ENCODE results near the gene FHIT.
A peak's percentile ranks its signal among the peaks of the same experiment; 100 is the strongest.

FHIT gene

GRCh38 chr3:59877263-59878037, 1373.8 kb downstream of the FHIT start:
- DNase-seq (ENCODE audit: low spot score), result no peak

DNA sequence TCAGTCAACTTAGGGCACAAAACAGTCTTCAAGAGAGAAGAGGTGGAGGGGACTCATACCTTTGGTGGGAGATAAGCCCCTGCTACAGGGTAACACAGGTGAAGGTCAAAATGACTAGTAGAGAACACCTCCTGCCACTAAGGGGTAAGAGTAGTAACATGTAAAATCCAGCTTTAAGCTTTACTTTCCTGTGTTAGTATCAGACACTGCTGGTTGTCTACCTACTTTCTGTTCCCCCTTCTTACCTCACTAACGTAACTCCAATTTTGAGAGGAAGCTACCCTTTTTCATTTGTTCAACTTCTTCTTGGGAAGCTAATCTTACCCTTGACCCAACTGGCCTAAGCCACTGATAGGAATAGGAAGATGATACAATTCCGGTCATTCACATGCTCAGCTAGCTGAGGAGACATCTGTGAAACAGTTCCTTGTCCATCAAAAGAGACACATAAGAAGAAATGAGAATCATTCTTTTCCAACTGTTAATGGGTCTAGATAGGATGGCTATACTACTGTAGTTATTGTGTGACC, 1374.7 kb downstream of the FHIT start:
- DNase-seq (ENCODE audit: low spot score), result no peak

DNA sequence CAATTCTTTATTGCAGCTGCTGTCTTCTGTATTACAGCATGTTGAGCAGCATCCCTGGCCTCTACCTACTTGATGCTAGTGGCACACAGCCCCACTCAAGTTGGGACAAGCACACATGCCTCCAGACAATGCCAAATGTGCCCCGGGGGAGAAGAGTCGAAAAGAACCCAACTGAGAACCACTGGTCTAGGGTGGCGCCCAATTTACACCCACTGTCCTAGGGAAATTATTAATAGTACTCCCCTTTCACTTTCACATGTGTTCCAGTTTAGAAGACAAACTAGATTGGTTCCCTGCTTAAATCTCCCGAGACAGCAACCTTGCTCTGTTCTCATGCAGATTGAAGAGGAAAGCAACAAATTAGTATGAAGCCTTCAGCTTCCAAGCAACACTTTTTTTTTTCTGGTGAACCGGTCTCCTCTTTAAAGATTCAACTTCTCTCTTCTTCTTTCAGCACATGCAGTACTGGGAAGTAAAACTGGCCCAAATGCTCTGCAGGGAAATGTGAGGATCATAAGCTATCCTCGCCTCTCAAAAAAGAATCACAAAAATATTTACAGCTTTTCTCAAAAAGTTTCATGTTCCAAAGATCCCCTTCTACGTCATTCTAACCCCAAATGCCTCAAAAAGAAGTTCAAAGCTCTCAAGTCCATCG, 1377.5 kb downstream of the FHIT start:
- DNase-seq (ENCODE audit: low spot score), result no peak

- no peak for DNase-seq (ENCODE audit: low spot score)
Measured at GRCh38 chr3:59872128-59872527, 1379.1 kb downstream of the FHIT start.

GRCh38 chr3:59867185-59868002, 1383.9 kb downstream of the FHIT start:
- no peak for DNase-seq (ENCODE audit: low spot score)

- DNase-seq (ENCODE audit: low spot score), result no peak
Measured at GRCh38 chr3:59866076-59866475, 1385.2 kb downstream of the FHIT start.

GRCh38 chr3:59865351-59865750, 1385.9 kb downstream of the FHIT start:
- no peak for DNase-seq (ENCODE audit: low spot score)

- DNase-seq (ENCODE audit: low spot score), result peak; percentile 6
Measured at GRCh38 chr3:59862686-59863085, 1388.6 kb downstream of the FHIT start.

GRCh38 chr3:59857589-59858346, 1393.5 kb downstream of the FHIT start:
- DNase-seq (ENCODE audit: low spot score), result peak; percentile 65

GRCh38 chr3:59856934-59857460, 1394.3 kb downstream of the FHIT start:
- no peak for DNase-seq (ENCODE audit: low spot score)

- DNase-seq (ENCODE audit: low spot score), result no peak
Measured at GRCh38 chr3:59854061-59854709, 1397.1 kb downstream of the FHIT start.

DNA sequence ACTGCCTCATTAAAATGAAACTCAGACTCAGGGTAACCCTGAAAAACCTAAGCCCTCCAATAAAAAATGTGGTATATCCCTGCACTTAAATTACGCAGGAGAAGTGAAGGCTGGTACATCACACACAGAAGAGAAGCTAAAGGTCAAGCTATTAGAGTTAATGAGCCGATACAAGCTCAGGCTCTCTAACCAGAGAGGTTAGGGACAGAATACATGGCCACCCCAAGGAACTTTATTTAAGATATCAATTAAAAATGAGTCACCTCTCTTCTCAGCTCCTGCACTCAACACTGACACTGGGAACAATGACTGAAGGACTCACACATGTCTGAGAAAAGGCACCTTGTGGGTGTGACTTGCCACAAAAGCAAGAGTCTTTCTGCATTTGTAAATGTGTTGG, 1400.8 kb downstream of the FHIT start:
- no peak for DNase-seq (ENCODE audit: low spot score)

DNA sequence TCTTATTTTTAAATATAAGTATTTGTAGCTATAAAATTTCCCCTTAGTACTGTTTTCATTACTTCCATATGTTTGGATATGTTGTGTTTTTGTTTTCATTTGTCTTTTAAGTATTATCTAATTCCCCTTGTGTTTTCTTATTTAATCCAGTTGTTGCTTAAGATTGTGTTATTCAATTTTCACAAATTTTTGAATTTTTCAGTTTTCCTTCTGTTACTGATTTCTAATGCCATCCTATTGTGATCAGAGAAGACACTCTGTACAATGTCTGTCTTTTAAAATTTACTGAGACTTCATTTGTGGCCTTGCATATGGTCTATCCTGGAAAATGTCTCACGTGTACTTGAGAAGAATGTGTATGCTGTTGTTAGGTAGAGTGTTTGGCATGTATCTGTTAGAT, 1405.9 kb downstream of the FHIT start:
- DNase-seq (ENCODE audit: low spot score), result no peak

DNA sequence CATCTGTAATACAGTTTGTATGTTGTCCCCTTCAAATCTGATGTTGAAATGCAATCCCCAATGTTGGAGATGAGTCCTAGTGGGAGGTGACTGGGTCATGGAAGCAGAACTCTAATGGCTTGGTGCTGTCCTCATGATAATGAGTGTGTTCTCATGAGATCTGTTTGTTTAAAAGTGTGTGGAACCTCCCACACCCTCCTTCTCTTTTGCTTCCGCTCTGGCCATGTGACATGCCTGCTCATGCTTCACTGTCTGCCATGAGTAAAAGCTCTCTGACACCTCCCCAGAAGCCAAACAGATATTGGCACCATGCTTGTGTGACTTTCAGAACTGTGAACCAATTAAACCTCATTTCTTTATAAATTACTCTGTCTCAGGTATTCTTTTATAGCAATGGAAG, 1407.4 kb downstream of the FHIT start:
- DNase-seq (ENCODE audit: low spot score), result no peak

DNA sequence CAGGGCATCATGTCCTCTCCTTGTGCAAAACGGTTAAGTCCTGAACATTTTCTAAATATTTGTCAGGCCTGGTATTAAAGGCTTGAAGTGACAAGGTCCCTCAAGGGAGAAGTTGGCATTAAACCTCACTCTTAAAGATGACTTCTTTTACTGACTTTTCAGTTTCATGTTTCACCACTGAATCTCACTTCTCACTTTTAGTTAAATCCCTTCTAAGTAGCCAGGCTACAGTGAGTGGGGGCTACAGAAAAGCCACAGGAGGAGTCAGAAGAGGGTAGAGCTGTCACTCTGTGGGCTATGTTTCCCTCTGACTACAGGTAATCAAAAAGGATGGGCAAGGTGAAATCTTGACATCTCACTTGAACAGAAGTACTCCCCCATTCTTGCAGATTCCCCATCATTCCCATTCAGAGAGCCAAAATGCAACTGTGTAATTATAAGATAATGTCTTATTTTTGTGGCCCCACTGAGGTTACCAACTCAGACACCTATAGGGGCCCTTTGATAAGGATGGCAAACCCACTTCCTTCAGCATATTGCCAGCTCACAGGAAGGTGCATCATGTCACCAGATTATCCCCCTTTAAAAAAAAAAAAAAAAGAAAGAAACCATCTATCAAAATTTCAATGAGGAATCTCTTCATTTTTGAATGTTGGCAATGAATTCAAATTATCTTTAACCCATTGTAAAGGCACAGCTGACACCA, 1411.3 kb downstream of the FHIT start:
- DNase-seq (ENCODE audit: low spot score), result no peak

GRCh38 chr3:59839283-59839682, 1412.0 kb downstream of the FHIT start:
- DNase-seq (ENCODE audit: low spot score), result no peak

DNA sequence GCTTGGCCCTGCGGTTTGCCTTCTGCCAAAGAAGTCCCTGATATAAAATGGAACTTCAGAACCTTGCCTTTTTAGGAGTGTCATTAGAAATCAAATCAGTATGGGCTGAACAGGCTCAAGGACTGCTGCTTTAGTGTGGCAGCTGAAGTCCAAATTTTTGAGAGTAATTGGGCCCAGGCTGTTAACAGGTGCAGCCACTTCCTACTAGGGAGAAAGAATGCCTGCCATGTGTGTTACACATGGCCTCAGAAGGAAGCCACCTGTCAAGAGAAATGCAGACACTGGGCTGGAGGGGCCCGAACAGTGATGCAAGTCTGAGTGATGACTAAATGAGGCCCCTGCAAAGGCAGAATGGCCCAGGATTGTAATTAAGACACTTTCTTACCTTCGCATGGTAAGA, 1414.7 kb downstream of the FHIT start:
- no peak for DNase-seq (ENCODE audit: low spot score)

DNA sequence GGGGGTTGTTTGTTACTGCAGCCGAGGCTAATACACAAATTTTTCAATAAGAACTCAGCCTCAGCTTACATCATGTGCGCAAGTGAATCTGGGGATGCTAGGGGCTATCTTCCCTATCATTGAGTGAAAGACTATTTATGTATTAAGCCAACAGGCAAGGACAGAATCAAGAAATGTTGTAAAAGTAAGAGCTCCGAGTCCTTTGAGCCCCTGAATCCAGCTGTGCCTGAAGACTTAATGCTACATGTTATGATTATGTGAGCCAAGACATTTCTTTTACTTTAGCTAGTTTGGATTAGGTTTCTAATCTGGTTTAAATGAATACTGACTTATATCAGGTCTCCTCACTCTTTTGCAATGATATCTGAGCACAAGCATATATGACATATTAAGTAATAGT, 1418.5 kb downstream of the FHIT start:
- no peak for DNase-seq (ENCODE audit: low spot score)

- no peak for DNase-seq (ENCODE audit: low spot score)
Measured at GRCh38 chr3:59832241-59832640, 1419.0 kb downstream of the FHIT start.

DNA sequence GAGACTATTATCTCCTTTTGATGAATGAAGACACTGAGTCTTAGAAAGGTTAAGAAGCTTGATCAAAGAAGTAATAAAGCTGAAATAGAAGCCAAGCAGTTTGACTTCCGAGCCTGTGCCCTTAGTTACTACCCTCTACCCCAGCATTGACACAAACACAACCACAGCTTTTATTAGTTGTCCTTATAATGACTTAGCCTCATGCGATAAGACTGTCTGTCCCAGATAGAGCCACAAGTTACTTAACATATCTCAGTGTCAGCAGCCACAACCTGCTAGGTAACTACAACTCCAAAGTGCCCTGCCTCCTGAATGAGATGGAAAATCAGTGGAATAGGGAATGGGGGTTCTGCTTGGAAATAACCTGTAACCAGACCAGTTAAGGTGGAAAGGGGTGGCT, 1419.9 kb downstream of the FHIT start:
- no peak for DNase-seq (ENCODE audit: low spot score)

DNA sequence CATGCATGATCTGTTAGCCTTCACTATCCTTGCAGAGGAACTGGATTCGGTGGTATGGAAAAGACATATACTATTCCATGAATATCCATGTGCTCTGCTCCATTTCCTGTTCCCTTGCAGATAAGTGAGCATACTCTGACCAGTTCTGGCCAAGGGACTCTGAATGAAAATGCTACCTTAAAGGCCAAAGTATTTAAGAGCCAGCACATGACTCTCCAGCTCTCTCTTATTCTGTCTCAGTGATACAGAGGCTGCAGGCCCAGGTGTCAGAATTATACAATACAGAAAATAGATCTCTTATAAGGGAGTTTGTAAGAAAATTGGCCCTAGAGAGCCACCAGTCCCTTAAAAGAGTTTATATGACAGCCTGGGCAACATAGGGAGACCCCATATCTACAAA, 1421.7 kb downstream of the FHIT start:
- DNase-seq (ENCODE audit: low spot score), result no peak

Data from kidney capillary endothelial cell (primary cell).